Suprapubic skin (tissue), 4 donors: ENCODE data around the gene CYP2D6.

ENCODE experiments used
- POLR2A ChIP-seq, 2 donors: fragments of 450-650 bp; IDR thresholded peaks; one replicate each; pipeline ENCODE4 v1.6.1; 2017; ENCODE audit warnings: antibody characterized with exemption in 2 of 2, mild to moderate bottlenecking in 2 of 2, moderate library complexity in 2 of 2
- POLR2AphosphoS5 ChIP-seq, 3 donors: sonication (generic); formaldehyde crosslinking; IDR thresholded peaks; one replicate each; pipeline ENCODE4 v1.6.1; 2017; ENCODE audit warnings: antibody characterized with exemption in 3 of 3
- TF ChIP-seq, protein P1 (sequence below), 2 donors: fragments of 200-600 bp in 1 of 2; fragments of 450-650 bp in 1 of 2; sonication (generic) in 1 of 2; IDR thresholded peaks; one replicate each; pipeline ENCODE4 v1.5.1; 2016 to 2019; ENCODE audit warnings: antibody characterized with exemption in 2 of 2, mild to moderate bottlenecking in 1 of 2, moderate library complexity in 1 of 2

DNA sequence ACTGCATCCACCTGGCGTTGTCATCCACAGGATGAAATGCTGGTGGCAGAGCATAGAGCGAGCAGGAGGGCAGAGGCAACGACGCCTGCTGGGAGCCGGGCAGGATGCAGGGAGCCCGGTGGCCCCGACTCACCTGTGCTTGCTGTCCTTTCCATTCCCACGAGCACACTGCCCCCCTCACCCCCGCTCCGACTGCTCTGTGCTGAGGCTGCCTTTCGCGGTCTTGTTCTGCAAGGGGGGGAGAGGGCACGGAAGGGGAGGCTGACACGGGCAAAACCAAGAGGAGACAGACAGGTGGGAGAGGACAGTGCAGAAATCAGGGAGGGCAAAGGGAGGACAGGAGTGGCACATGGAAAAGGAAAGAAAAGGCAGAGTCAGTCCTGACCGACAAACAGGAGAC is 37.9 kb upstream of the CYP2D6 start:
- TF ChIP-seq POLR2AphosphoS5 (IDR thresholded peaks at IDR 0.05) (no peak), POLR2A (IDR thresholded peaks at IDR 0.05) (no peak)
- TF ChIP-seq, protein P1, sequence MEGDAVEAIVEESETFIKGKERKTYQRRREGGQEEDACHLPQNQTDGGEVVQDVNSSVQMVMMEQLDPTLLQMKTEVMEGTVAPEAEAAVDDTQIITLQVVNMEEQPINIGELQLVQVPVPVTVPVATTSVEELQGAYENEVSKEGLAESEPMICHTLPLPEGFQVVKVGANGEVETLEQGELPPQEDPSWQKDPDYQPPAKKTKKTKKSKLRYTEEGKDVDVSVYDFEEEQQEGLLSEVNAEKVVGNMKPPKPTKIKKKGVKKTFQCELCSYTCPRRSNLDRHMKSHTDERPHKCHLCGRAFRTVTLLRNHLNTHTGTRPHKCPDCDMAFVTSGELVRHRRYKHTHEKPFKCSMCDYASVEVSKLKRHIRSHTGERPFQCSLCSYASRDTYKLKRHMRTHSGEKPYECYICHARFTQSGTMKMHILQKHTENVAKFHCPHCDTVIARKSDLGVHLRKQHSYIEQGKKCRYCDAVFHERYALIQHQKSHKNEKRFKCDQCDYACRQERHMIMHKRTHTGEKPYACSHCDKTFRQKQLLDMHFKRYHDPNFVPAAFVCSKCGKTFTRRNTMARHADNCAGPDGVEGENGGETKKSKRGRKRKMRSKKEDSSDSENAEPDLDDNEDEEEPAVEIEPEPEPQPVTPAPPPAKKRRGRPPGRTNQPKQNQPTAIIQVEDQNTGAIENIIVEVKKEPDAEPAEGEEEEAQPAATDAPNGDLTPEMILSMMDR (IDR thresholded peaks at IDR 0.05): no peak
